PC-3 (cell line): Measurements from ENCODE around the gene PAPSS2. TPM values are rescaled to one million over a fixed set of nuclear protein-coding genes. Genes with fewer than 3 reads are reported as not detected.

Experiments
- ATAC-seq: fragments of 200-7000 bp; cut with Tn5 transposase; 2 replicates; pipeline ENCODE4 v1.9.1; 2020; ENCODE audit warnings: mild to moderate bottlenecking, moderate library complexity
- BruUV-seq: library from RNA; stranded (reverse); fragments of 400-500 nt; replicated peaks from 2 replicates; lab custom pipeline; 2021; lab: Mats Ljungman, UMichigan
- CTCF ChIA-PET: fragments of 300-600 bp; sonication (Branson Sonifier 250); formaldehyde crosslinking; loops from one replicate; lab custom pipeline; 2022; ENCODE audit warnings: antibody characterized with exemption; lab: Charles Lee
- POLR2A ChIA-PET: fragments of 300-600 bp; sonication (Branson Sonifier 250); formaldehyde crosslinking; loops from one replicate; lab custom pipeline; 2022; ENCODE audit warnings: antibody characterized with exemption; ENCODE audit not compliant: unreplicated experiment; lab: Charles Lee
- DNase-seq: peaks from one replicate; pipeline ENCODE4 v3.0.0-alpha.2; 2015
- H2AFZ ChIP-seq: fragments of 300-600 bp; sonication (generic); 2 replicates; pipeline ENCODE4 v1.6.0; 2016; ENCODE audit warnings: antibody characterized with exemption, low read length
- H3F3A ChIP-seq: fragments of 300-600 bp; sonication (generic); one replicate; pipeline ENCODE4 v1.6.0; 2017; ENCODE audit warnings: antibody characterized with exemption, low read length, control low read depth, mild to moderate bottlenecking; ENCODE audit not compliant: unreplicated experiment
- H3K27ac ChIP-seq: fragments of 300-600 bp; sonication (generic); 2 replicates; pipeline ENCODE4 v1.5.1; 2016; ENCODE audit warnings: mild to moderate bottlenecking, low read length
- H3K27me3 ChIP-seq: fragments of 300-600 bp; sonication (generic); 2 replicates; pipeline ENCODE4 v1.6.1; 2016; ENCODE audit warnings: low read length, mixed read lengths
- H3K36me3 ChIP-seq: fragments of 300-600 bp; sonication (generic); 2 replicates; pipeline ENCODE4 v1.6.1; 2016; ENCODE audit warnings: low read depth, mixed run types, low read length, mixed read lengths
- H3K4me1 ChIP-seq: fragments of 300-600 bp; sonication (generic); 2 replicates; pipeline ENCODE4 v1.5.1; 2016; ENCODE audit warnings: low read length; ENCODE audit not compliant: insufficient read depth
- H3K4me2 ChIP-seq: fragments of 300-600 bp; sonication (generic); 2 replicates; pipeline ENCODE4 v1.6.0; 2016; ENCODE audit warnings: low read length
- H3K4me3 ChIP-seq: fragments of 300-600 bp; sonication (generic); 2 replicates; pipeline ENCODE4 v1.5.1; 2016; ENCODE audit warnings: mild to moderate bottlenecking, low read length, mixed read lengths
- H3K79me2 ChIP-seq: fragments of 300-600 bp; sonication (generic); 2 replicates; pipeline ENCODE4 v1.6.1; 2017; ENCODE audit warnings: low read length, mixed read lengths
- H3K9ac ChIP-seq: fragments of 300-600 bp; sonication (generic); 2 replicates; pipeline ENCODE4 v1.6.0; 2016; ENCODE audit warnings: mild to moderate bottlenecking, low read length
- H3K9me2 ChIP-seq: fragments of 300-600 bp; sonication (generic); replicated peaks from 2 replicates; pipeline ENCODE4 v1.6.1; 2016; ENCODE audit warnings: mixed run types, low read length, mixed read lengths
- H3K9me3 ChIP-seq: fragments of 300-600 bp; sonication (generic); 2 replicates; pipeline ENCODE4 v1.6.1; 2016; ENCODE audit warnings: low read length, mixed read lengths
- H4K20me1 ChIP-seq: fragments of 300-600 bp; sonication (generic); 2 replicates; pipeline ENCODE4 v1.6.1; 2016; ENCODE audit warnings: low read length, mixed read lengths
- EZH2 ChIP-seq: fragments of 300-600 bp; sonication (generic); IDR thresholded peaks from one replicate; pipeline ENCODE4 v1.6.1; 2017; ENCODE audit warnings: antibody characterized with exemption, mild to moderate bottlenecking, low read length; ENCODE audit not compliant: unreplicated experiment
- EZH2phosphoT487 ChIP-seq: fragments of 300-600 bp; sonication (generic); IDR thresholded peaks from 2 replicates; pipeline ENCODE4 v1.6.1; 2018; ENCODE audit warnings: mild to moderate bottlenecking, antibody characterized with exemption, low read length, borderline replicate concordance
- intact Hi-C: fragments of 100-400 bp; cut with micrococcal nuclease; formaldehyde crosslinking; loops from 2 replicates; pipeline ENCODE4 v1.9.0; 2023
- total RNA-seq: library from RNA; depleted of rRNA; stranded (reverse); fragments of >200 nt; gene quantifications from 2 replicates; pipeline ENCODE4 v1.2.3, GENCODE V29; 2014
- TF ChIP-seq, protein P1 (sequence below): fragments of 300-600 bp; sonication (generic); conservative IDR thresholded peaks from 2 replicates; pipeline ENCODE4 v1.5.1; 2017; ENCODE audit warnings: antibody characterized with exemption, low read depth, mild to moderate bottlenecking, low read length

The PAPSS2 gene
- total RNA-seq, 1 experiment from 2014 or later: 16.4 TPM

GRCh38 chr10:87763086-87763861, 103.6 kb downstream of the PAPSS2 start:
- Histone ChIP-seq H3F3A (no peaks in the 10 kb centered on the region), H3K79me2 (no peaks in the 10 kb centered on the region), H3K9me2 (no peaks in the 10 kb centered on the region), H3K9ac (no peak overlapping the region), H3K4me2 (no peak overlapping the region), H3K4me3 (no peak overlapping the region), H3K27ac (no peak overlapping the region), H3K27me3 (no peaks in the 10 kb centered on the region), H2AFZ (no peak overlapping the region), H4K20me1 (no peaks in the 10 kb centered on the region), H3K36me3 (peaks cover 9% of the 10 kb centered on the region; the same call in 1 of the 2 replicates), H3K9me3 (no peaks in the 10 kb centered on the region), H3K4me1 (peaks cover 19% of the 10 kb centered on the region)
- TF ChIP-seq, protein P1, sequence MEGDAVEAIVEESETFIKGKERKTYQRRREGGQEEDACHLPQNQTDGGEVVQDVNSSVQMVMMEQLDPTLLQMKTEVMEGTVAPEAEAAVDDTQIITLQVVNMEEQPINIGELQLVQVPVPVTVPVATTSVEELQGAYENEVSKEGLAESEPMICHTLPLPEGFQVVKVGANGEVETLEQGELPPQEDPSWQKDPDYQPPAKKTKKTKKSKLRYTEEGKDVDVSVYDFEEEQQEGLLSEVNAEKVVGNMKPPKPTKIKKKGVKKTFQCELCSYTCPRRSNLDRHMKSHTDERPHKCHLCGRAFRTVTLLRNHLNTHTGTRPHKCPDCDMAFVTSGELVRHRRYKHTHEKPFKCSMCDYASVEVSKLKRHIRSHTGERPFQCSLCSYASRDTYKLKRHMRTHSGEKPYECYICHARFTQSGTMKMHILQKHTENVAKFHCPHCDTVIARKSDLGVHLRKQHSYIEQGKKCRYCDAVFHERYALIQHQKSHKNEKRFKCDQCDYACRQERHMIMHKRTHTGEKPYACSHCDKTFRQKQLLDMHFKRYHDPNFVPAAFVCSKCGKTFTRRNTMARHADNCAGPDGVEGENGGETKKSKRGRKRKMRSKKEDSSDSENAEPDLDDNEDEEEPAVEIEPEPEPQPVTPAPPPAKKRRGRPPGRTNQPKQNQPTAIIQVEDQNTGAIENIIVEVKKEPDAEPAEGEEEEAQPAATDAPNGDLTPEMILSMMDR: no peak
- TF ChIP-seq EZH2phosphoT487 (no peak), EZH2 (no peak)
- CTCF ChIA-PET: no interaction called here
- POLR2A ChIA-PET: no interaction called here
- BruUV-seq: no TSS peak
- intact Hi-C loops: no loop called here
- ATAC-seq (no peak), DNase-seq (no peak)

- ChIA-PET POLR2A (no interaction called here), CTCF (no interaction called here)
- no peak for TF ChIP-seq EZH2phosphoT487
- TF ChIP-seq, protein P1: no peak
- TF ChIP-seq EZH2: no peak
- Histone ChIP-seq H3K4me3 (no peak overlapping the region), H3K9me3 (no peaks in the 10 kb centered on the region), H2AFZ (no peak overlapping the region), H4K20me1 (no peaks in the 10 kb centered on the region), H3K9ac (no peak overlapping the region), H3K27me3 (no peaks in the 10 kb centered on the region), H3K9me2 (no peaks in the 10 kb centered on the region), H3K79me2 (no peaks in the 10 kb centered on the region), H3K36me3 (peaks cover 10% of the 10 kb centered on the region; the same call in 1 of the 2 replicates), H3K27ac (no peak overlapping the region), H3F3A (no peaks in the 10 kb centered on the region), H3K4me2 (no peak overlapping the region), H3K4me1 (peaks cover 22% of the 10 kb centered on the region)
- intact Hi-C loops: no loop called here
- BruUV-seq: no TSS peak
- DNase-seq (no peak), ATAC-seq (no peak)
These were observed 104.6 kb downstream of the PAPSS2 start for GRCh38 chr10:87764072-87764934.
